Stimulated activated CD4-positive, alpha-beta T cell treated with anti-CD3 and anti-CD28 coated beads, Interleukin-12 subunit alpha, Interleukin-12 subunit beta, amount 100 ng/mL, for 24 hours (primary cell): ENCODE data around the gene PRDM5.

ENCODE experiments used
- DNase-seq, 2 experiments: peaks; one replicate each; pipeline ENCODE4 v3.0.0-alpha.2; 2020; ENCODE audit warnings: low read depth in 2 of 2

Gene PRDM5

DNA sequence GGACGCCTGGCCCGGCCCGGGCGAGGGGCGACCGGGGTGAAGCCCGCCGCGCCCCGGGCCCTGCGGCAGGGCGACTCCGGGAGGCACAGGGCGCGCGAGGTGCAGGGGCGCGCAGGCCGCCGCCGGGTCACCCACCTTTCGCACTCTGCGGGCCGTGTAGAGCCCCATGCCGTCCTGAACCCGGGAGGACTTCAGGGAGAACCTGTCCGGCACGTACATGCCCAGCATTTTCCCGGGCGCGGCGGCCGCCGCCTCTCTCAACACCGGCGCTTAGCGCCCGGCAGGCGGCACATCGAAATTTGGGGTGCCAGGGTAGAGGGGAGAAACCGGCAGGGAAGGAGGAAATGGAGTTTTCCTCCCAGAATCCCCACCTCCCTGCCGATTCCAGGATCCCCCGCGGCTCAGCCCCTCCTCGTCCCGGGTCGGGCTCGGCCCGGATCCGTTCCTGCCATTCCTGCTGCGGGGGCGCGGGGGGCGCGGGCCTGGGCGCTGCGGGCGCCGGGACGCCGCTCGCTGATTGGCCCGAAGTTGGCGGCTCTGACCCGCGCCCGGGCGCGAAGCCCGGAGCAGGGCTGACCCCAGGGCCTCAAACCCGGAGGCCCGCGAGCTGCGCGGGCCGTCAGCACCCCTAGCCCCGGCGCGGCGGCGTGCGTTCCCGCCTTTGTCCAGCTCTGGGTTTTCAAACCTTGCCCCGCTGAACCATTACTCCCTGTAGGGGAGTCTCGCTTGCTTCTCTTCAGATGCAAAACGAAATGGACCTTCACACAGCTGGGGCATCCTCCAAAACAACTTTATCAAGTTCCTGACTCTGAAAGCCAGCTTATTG, at the start of gene PRDM5:
Gene PRDM5, minus strand, starts transcription at position 346 of the 826 bp plus-strand sequence. Its CDS starts 118 bp downstream, at position 228.
- no peak for DNase-seq

DNA sequence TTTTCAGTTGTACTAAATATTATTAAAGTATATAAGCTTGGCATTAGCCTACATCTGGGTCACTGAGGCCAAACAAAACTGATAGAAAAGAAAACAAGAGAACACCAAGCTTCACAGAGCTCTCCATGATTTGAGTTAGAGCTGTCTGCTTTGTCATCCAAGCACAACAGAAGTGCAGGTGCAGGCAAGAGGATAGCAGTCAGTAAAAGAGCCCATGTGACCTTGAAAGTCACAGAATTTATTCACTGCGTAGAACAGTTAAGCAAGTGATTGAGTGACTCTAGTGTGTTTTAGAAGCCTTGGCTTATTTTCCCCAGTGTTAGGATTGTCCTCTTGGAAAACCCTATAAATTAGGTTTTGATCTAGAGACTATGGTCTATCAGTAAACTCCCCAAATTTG, 49.4 kb upstream of the PRDM5 start:
- no peak for DNase-seq

DNA sequence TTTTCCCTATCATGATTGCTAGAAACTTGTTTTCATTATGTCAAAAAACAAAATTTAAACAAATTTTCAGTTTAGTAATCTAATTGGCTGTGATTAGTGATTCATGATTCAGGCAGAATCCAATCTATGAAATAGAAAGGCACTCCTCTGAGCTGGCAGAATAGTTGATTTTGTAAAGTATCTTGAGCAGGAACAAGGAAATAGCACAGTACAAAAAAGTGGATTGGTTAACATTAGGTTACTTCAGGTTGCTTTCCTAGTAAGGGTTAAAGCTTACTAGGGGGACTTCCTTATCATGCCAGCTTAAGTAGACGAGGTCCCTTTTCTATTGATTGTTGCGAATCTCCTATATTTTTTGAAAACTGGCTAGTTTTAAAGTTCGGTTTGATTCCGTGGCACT, 43.4 kb upstream of the PRDM5 start:
- DNase-seq = no peak

DNA sequence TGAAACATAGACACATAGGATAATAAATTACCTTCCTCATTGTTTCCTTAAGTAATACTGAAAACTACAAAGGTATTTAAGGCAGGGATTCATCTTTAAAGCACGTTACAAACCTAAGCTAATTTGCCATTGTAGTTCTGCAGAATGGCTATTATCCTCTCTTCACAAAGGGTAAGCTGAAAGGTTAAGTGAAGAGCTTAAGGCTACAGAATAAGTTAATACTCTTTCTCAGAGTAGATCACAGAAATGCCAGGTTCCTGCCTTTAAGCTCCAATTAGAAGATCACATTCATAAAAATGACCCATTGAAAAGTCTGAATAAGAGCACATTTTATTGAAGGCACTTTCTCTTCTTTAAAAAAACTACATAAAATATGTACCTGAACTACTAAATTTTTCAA, 42.1 kb upstream of the PRDM5 start:
- DNase-seq = no peak

DNA sequence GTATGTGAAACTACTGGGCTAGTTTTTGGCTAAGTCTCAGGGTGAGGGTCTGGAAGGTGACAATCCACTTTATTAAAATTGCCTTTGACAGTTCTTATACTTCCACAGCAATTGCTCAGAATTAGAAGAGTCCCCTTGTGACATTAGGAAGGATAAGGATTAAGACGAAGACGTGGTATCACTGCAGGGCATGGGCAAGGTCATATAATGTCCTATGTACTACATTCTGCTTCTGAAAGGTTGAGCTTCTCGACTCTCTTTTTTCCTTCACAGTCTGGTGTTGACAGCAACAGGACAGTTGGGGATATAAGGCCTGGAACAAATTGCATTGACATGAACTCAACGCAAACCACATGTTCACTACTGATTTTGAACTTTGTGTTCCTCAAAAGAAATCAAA, 40.9 kb upstream of the PRDM5 start:
- no peak for DNase-seq

DNA sequence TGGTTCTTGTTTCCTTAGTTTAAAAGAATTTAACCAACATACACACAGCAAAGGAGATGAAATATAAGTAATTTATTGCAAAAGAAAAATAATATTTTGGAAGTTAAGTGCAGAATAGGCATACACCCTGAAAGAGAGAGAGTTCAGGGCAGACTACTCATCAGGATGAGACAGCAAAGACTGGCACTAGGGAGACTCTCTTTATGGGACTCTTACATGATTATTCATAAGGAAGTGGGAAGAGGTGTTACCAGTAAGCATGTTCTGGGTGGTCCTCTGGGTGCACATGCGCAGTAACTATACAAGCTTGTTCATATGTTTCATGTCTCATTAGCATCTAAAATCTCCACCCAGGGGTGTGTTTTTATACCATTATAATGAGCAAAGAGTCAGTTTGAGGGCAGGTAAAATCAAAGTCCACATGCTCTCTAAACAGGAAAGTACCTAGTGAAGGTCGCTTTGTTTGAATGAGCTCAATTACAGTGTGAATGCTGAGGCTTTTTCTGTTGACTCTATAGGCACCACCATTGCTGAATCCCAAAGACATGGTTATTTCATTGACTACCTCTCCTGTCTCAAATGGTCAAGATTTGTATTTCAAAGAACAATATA, 38.2 kb upstream of the PRDM5 start:
- DNase-seq = no peak

DNA sequence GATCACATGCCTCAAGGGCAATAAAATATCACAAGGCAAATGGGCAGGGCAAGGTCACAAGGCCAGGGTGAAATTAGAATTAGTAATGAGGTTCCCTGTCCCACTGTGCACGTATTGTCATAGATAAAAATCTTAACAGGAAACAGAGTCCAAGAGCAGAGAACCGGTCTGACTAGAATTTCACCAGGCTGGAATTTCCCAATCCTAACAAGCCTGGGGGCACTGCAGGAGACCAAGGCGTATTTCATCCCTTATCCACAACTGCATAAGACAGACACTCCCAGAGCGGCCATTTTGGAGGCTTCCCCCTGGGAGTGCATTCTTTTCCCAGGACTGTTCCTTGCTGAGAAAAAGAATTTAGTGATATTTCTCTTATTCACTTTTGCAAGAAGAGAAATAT, 25.9 kb upstream of the PRDM5 start:
- DNase-seq = no peak

DNA sequence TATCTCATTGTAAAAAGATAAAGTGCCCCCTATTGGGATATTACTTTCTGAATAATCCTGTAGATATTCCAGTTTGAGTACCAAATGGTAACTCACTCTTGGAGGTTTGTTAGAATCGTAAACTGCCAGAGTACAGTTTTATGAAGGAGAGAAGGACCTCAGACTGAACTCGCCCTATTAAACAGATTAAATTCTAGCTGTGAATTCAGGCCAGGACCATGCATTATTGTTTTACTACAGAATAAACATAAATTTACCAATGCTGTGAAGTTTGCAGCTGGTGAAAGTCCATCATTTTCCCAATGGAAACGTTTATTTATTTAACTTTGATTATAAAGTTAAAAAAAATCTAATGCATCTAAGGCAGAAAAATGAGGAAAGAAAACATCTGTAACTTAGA, 20.2 kb upstream of the PRDM5 start:
- no peak for DNase-seq

DNA sequence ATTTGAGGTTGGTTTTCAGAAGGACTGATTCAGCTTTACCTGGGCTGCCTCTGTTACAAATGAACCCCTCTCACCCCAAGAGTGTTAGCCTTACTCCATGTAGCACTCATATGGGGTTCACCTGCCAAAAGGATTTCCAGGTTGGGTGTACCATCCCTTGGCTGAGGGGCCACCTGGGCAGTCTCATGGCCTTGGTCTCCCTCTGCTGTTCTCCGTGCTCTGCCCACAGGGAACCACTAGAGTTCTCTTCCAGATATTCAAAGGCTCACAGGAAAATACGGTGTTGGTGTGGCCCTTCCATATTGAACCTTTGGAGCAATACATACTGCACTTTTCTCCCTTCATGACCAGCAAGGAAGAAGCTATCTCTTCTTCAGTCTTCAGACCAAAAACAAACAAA, 18.0 kb upstream of the PRDM5 start:
- no peak for DNase-seq

DNA sequence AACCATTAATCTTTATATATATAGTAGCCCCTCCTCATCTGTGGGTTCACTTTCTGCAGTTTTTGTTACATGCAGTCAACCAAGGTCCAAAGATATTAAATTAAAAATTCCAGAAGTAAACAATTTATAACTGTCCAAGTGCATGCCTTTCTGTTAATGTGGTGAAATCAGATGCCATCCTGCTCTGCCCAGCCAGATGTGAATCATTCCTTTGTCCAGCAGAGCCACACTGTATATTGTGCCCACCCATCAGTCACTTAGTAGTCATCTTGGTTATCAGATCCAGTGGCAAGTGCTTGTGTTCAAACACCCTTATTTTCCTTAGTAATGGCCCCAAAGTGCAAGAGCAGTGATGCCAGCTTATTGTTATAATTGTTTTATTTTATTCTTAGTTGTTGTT, 17.2 kb upstream of the PRDM5 start:
- no peak for DNase-seq

DNA sequence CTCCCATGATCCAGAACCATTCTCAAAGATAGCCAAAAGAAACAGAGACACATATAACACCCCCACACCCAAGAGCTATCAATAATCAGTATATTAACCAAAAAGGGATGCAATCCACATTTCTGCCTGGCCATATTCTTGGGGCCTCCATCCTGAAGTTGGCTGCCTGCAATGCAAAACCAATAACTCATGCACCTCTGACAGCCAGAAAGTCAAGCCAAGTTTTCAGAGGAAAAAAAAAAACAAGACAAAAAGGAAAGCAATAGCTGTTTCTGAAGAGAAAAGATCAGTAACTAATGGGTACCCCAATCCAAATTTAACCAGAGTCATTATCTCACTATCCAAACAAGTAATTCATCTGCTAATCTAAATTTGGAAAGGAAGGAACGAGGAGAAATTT, 7.3 kb upstream of the PRDM5 start:
- DNase-seq = no peak

DNA sequence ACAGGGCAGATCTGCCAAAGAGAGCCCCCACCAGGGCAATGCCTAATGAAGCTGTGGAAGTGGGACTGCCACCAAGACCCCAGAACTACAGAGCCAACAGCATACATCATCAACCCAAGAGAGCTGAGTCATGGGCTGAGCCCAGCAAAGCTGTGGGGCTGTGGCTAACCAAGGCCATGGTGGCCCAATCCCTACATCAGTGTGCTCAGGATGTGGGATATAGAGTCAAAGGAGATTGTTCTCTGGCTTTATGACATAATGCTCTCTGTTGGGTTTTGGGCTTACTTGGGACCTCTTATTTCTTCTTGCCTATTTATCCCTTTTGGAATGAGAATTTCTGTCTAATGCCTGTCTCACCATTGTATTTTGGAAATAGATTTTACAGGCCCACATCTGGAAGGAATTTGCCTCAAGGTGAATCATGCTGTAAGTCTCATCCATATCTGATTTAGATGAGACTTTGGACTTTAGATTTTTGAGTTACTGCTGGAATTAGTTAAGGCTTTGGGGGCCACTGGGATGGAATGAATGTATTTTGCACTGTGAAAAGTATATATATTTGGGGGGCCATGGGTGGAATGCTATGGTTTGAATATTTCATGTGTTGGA, 5.4 kb upstream of the PRDM5 start:
- no peak for DNase-seq

DNA sequence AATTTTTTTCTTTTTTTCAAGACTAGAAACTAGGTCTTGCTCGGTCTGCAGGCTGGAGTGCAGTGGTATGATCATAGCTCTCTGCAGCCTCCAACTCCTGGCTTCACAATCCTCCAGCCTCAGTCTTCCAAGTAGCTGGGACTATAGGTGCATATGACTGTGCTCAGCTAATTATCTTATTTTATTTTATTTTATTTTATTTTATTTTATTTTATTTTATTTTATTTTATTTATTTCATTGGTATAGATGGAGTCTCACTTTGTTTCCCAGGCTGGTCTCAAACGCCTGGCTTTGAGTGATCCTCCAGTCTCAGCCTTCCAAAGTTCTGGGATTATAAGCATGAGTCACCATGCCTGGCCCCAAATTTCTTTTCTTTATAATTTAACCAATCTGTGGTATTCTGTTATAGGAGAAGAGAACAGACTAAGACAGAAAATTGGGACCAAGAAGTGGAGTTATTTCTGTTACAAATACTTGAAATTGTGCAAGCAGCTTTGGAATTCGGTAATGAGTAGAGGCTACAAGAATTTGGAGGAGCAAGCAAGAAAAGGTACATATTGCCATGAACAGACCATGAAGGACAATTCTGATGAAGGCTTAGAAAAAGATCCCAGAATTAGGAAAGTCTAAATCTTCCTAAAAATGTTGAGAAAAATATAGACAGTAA, 4.0 kb upstream of the PRDM5 start:
- DNase-seq = no peak

DNA sequence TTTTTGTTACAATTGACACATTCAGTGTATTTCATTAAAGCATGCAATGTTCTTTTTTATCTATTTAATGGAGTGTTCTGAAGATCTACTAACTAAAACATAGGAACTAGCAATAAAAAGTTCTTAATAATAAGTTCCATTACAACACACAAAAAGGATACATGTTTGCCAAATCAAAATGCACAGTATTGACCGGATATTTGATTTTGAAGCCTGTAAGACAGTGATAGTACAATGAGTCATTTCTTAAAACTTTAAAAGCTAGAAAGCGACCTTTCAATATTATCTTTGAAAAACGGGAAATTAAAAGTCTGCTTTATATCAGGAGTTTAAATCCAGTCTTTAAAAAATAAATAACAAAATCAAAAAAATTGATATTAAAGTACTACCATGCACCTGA, 2.4 kb upstream of the PRDM5 start:
- no peak for DNase-seq

DNA sequence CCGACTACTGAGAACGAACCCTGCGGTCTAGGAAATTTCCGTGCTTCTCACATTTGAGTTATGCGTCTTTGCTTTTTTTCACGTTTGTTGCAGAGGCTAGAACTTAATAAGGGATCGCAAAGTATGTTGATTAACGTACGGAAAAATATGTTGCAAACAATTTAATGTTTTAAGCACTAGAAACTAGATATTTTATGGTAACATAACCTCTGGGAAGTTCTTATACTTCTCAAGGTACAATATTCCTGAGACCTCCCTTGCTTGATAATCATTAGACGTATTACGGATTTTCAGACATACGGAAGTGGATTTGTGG, 639 bp upstream of the PRDM5 start:
- DNase-seq = no peak

DNA sequence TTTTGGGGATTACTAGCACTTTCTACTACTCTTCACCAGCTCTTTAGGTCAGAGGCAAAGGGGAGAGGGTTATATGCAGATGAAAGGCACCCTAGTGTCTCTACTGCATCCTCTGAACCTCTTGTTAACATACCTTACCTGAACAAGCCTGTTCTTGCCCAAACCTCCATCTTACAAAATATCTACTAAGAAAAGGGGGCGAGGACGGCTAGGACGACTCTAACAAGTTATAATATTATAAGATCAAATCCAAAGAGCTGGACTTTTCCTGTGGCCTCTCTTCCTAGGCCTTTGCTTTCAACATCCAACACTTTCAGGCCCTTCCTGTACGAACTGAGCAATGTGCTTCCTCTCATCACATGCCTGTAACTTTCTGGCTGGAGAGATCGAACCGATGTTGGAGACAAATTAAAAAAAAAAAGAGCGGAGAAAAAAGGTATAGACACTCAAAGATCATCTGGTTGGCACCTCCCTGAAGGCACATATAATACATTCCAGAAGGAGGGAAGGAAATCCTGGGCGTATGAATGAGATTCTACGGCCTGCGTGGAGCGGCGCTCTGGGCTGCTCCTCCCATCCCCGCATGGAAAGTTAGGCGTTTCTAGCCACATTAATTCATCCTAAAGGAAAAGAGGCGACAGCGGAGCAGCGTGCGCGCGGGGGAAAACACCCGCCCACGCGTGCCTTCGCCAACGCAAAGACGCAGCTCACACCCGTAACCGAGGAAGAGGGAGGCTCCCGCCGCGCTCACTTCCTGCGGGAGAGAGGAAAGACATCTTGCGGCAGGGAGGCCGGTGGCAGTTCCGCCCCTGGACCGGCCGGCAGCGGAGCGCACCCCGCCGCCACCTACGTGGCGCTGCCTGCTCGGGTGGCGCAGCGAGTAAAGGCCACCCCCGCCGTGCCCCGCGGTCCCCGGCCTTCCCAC, 808 bp downstream of the PRDM5 start:
- DNase-seq = peak; percentile 14 to 43

DNA sequence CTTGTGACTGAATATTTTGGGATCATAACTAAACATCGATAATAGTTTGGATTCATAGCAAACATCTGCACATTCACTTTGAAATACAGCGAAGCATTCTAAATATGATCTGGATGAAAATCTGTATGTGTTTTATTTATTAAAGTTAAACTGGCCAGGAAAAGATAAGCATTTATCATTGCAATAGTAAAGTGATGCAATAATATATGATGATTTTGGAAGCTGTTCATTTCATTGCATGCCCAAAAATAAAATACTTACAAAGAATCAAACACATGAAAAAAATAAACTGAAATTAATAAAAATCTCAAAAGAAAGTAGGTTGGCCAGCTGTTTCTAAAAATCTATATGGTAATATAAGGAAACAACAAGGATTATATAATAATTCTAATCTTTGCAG, 1.9 kb downstream of the PRDM5 start:
- DNase-seq = no peak

DNA sequence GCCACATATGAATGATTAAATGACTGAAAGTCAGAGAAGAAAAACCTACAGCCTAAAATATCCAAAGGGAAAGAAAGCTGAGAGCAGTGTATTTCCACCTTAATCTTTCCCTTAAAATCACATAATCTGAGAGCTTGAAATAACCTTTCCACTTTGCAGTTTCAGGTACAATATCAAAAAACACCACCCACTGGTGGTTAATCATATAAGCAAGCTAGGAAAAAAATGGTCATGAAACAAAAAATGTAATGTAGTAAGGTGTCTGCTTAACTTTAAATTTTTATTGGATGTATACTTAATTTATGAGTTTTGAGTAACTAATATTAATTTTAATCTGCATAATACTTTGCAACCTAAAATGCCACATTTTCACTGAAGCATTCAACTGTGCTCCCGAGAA, 3.2 kb downstream of the PRDM5 start:
- no peak for DNase-seq

DNA sequence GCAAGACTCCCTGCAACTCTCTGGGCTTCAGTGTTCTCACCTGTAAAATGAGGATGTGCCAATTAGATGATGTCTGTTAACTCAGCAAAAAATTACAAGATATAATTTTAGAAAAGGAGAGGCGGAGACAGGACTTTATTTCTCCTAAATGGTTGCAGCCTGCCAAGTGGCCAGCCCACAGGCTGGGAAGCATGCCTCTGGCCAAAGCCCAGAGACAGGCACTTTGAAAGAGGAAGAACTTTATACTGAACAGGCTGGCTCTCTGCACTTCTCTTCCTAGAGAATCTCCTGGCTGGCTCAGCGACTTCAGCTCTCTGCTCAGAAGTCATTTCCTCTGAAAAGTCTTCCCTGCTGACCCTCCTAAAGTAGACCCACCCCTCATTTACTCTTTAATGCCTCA, 3.7 kb downstream of the PRDM5 start:
- DNase-seq = no peak

DNA sequence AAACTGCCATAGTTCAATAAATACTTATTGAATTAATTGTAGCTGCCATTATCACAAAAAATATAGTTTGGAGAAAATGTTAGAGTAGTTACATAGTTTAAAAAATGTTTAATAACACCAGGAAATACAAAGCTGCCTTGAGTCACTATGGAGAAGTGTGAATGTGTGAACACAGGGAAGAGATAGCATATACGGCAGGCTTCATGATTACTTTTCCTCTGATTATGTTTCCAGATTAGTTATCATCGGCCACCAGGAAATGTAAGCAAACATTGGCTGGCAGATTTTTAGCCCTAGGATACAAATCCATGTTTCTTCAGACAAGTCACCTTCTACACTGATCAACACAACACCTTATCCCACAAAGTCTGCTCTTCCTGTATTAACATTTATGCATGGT, 4.4 kb downstream of the PRDM5 start:
- DNase-seq = no peak

DNA sequence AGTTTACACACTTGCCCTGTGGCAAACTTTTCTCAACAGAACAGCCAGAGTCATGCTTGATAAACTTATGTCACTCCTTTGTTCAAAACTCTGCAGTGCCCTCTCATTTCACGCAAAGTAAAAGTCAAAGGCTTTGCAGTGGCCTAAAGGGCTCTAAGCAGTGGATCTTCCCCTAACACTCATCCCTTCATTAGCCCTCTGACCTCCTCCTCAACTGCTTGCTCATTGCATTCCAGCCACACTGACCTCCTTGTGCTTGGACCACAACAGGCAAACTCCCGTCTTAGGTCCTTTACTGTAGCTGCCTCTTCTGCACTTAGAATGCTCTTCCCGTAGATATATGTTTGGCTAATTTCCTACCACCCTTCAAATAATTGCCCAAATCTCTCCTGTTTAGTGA, 5.6 kb downstream of the PRDM5 start:
- no peak for DNase-seq

DNA sequence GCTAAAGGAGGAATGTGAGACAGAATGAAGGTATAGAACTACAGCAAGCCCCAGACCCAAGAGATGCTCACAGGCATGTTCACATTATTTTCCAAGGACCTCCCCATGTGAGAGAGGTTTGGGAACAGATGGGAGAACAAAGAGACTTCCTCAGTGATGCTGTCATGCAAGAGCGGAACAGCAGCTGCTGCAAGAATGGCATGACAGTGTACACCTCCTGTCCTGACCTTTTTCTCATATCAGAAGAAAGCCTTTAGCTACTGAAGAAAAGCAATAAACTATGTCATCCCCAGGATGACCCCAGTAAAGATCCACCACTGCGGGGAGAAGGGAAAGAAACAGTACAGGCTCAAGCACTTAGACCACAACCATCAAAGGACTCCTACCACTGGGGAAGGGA, 7.2 kb downstream of the PRDM5 start:
- no peak for DNase-seq
